ENCODE data around the gene MOB2.

DNA sequence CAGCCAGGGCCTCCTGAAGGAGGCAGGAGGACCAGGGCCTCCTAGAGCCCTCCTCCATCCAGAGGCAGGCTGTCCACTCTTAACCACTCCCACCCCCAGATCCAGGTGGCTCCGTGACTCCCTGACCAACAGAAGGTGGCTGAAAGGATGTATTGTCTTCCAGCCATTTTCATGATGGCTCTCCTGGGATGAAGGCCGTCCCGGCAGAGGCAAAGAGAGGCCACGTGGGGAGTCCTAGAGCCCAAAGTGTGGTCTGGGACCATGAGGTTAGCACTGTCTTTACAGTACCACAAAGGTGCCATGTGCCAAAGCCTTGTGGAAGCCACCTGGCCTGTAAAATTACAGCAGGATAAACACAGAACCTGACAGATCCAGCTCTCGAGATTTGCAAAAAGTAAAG lies 43.2 kb upstream of the MOB2 start:
- TF ChIP-seq, protein P1, sequence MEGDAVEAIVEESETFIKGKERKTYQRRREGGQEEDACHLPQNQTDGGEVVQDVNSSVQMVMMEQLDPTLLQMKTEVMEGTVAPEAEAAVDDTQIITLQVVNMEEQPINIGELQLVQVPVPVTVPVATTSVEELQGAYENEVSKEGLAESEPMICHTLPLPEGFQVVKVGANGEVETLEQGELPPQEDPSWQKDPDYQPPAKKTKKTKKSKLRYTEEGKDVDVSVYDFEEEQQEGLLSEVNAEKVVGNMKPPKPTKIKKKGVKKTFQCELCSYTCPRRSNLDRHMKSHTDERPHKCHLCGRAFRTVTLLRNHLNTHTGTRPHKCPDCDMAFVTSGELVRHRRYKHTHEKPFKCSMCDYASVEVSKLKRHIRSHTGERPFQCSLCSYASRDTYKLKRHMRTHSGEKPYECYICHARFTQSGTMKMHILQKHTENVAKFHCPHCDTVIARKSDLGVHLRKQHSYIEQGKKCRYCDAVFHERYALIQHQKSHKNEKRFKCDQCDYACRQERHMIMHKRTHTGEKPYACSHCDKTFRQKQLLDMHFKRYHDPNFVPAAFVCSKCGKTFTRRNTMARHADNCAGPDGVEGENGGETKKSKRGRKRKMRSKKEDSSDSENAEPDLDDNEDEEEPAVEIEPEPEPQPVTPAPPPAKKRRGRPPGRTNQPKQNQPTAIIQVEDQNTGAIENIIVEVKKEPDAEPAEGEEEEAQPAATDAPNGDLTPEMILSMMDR (IDR thresholded peaks at IDR 0.05): no peak
- TF ChIP-seq POLR2A (IDR thresholded peaks at IDR 0.05): no peak

Measured in suprapubic skin (tissue), 3 donors.